ENCODE results near the gene RNASE13.

GRCh38 chr14:21018781-21019180, 15.8 kb downstream of the RNASE13 start:
- TF ChIP-seq SIN3A (IDR thresholded peaks at IDR 0.05; ENCODE audit: borderline replicate concordance, insufficient read depth, low read depth, low read length) (no peak), POLR2AphosphoS5 (IDR thresholded peaks at IDR 0.05; ENCODE audit: low read depth, low read length) (no peak)
- TF ChIP-seq, protein P1, sequence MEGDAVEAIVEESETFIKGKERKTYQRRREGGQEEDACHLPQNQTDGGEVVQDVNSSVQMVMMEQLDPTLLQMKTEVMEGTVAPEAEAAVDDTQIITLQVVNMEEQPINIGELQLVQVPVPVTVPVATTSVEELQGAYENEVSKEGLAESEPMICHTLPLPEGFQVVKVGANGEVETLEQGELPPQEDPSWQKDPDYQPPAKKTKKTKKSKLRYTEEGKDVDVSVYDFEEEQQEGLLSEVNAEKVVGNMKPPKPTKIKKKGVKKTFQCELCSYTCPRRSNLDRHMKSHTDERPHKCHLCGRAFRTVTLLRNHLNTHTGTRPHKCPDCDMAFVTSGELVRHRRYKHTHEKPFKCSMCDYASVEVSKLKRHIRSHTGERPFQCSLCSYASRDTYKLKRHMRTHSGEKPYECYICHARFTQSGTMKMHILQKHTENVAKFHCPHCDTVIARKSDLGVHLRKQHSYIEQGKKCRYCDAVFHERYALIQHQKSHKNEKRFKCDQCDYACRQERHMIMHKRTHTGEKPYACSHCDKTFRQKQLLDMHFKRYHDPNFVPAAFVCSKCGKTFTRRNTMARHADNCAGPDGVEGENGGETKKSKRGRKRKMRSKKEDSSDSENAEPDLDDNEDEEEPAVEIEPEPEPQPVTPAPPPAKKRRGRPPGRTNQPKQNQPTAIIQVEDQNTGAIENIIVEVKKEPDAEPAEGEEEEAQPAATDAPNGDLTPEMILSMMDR (IDR thresholded peaks at IDR 0.05) = no peak
- TF ChIP-seq, protein P2, sequence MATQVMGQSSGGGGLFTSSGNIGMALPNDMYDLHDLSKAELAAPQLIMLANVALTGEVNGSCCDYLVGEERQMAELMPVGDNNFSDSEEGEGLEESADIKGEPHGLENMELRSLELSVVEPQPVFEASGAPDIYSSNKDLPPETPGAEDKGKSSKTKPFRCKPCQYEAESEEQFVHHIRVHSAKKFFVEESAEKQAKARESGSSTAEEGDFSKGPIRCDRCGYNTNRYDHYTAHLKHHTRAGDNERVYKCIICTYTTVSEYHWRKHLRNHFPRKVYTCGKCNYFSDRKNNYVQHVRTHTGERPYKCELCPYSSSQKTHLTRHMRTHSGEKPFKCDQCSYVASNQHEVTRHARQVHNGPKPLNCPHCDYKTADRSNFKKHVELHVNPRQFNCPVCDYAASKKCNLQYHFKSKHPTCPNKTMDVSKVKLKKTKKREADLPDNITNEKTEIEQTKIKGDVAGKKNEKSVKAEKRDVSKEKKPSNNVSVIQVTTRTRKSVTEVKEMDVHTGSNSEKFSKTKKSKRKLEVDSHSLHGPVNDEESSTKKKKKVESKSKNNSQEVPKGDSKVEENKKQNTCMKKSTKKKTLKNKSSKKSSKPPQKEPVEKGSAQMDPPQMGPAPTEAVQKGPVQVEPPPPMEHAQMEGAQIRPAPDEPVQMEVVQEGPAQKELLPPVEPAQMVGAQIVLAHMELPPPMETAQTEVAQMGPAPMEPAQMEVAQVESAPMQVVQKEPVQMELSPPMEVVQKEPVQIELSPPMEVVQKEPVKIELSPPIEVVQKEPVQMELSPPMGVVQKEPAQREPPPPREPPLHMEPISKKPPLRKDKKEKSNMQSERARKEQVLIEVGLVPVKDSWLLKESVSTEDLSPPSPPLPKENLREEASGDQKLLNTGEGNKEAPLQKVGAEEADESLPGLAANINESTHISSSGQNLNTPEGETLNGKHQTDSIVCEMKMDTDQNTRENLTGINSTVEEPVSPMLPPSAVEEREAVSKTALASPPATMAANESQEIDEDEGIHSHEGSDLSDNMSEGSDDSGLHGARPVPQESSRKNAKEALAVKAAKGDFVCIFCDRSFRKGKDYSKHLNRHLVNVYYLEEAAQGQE (IDR thresholded peaks at IDR 0.05; ENCODE audit: insufficient read depth in 1 of 2, low read depth in 2 of 2, low read length in 1 of 2) = no peak

All from Panc1 (cell line).